ENCODE measurements around the gene PCGF2. TPM values are rescaled to one million over a fixed set of nuclear protein-coding genes. Genes with fewer than 3 reads are reported as not detected.

PCGF2 gene
- total and polyA plus RNA-seq, 9 of the 15 experiments (the other 6 are each of a cell fraction or from before 2014, with no cell fraction given), result 1.3 to 33.4 (median 7.0) TPM

- TF ChIP-seq PREB (CRISPR knock-in tag; IDR thresholded peaks at IDR 0.05) (0 out of 2 replicates have a peak, but pooled peaks have one; percentile 67), STAT6 (CRISPR knock-in tag; IDR thresholded peaks at IDR 0.05) (no peak), RNF219 (CRISPR knock-in tag; IDR thresholded peaks at IDR 0.05) (no peak), CCAR2 (IDR thresholded peaks at IDR 0.05; ENCODE audit: low read depth, low read length) (no peak)
Measured at GRCh38 chr17:38750044-38750311, 1.8 kb upstream of the PCGF2 start (continued).

Data from K562 (cell line).